GM15510 (cell line): Measurements from ENCODE around the gene FN1.

Experiments used
- POLR2A ChIP-seq: IDR thresholded peaks from 3 replicates; pipeline ENCODE4 v1.6.1; 2011; ENCODE audit warnings: borderline replicate concordance; ENCODE audit not compliant: insufficient read length; ENCODE audit errors: extremely low read depth

The FN1 gene

GRCh38 chr2:215409331-215410127 lies 26.3 kb downstream of the FN1 start:
- no peak for TF ChIP-seq POLR2A

GRCh38 chr2:215407590-215408264 lies 28.1 kb downstream of the FN1 start:
- TF ChIP-seq POLR2A = no peak

- TF ChIP-seq POLR2A = no peak
These were observed 28.8 kb downstream of the FN1 start for GRCh38 chr2:215407061-215407460.

GRCh38 chr2:215405722-215406581 lies 29.9 kb downstream of the FN1 start:
- TF ChIP-seq POLR2A = no peak

GRCh38 chr2:215404348-215405012 lies 31.4 kb downstream of the FN1 start:
- no peak for TF ChIP-seq POLR2A

GRCh38 chr2:215403441-215404347 lies 32.2 kb downstream of the FN1 start:
- no peak for TF ChIP-seq POLR2A

GRCh38 chr2:215401896-215402379 lies 33.9 kb downstream of the FN1 start:
- no peak for TF ChIP-seq POLR2A

- no peak for TF ChIP-seq POLR2A
These were observed 36.7 kb downstream of the FN1 start for GRCh38 chr2:215399067-215399716.

- TF ChIP-seq POLR2A = no peak
These were observed 38.1 kb downstream of the FN1 start for GRCh38 chr2:215397632-215398341.

GRCh38 chr2:215396595-215397313 lies 39.1 kb downstream of the FN1 start:
- no peak for TF ChIP-seq POLR2A

- no peak for TF ChIP-seq POLR2A
These were observed 40.0 kb downstream of the FN1 start for GRCh38 chr2:215395687-215396460.
